Muscle of arm (tissue), 12 donors: Measurements from ENCODE around the gene IZUMO4. TPM values are rescaled to one million over a fixed set of nuclear protein-coding genes. Genes with fewer than 3 reads are reported as not detected.
"Not testable (repeated sequence)": the region's sequence is repeated elsewhere in the genome, so short reads cannot be mapped to it uniquely, and the experiment has no call there.

Experiments
- DNase-seq: peaks from one replicate; pipeline ENCODE4 v3.0.0-alpha.2; 2013
- polyA plus RNA-seq, 12 donors: library from polyadenylated mRNA; unstranded; fragments of 120-200 nt; gene quantifications; one replicate each; pipeline ENCODE4 v1.2.1, GENCODE V29; 2013; ENCODE audit not compliant: insufficient read length in 12 of 12

The IZUMO4 gene
- polyA plus RNA-seq, 12 donors = 0.97 to 3.8 (median 2.0) TPM; not detected in 2

GRCh38 chr19:2122982-2123381, 26.3 kb downstream of the IZUMO4 start:
- DNase-seq = no peak

GRCh38 chr19:2123682-2124387, 27.1 kb downstream of the IZUMO4 start:
- no peak for DNase-seq

- no peak for DNase-seq
Observed at GRCh38 chr19:2126879-2127518, 30.3 kb downstream of the IZUMO4 start.

- DNase-seq = no peak
Observed at GRCh38 chr19:2127758-2128157, 31.0 kb downstream of the IZUMO4 start.

GRCh38 chr19:2128252-2128651, 31.5 kb downstream of the IZUMO4 start:
- not testable (repeated sequence) for DNase-seq

- DNase-seq = no peak
Observed at GRCh38 chr19:2129022-2129421, 32.3 kb downstream of the IZUMO4 start.

- DNase-seq = no peak
Observed at GRCh38 chr19:2129486-2129885, 32.8 kb downstream of the IZUMO4 start.

GRCh38 chr19:2129892-2130770, 33.4 kb downstream of the IZUMO4 start:
- DNase-seq = no peak

- DNase-seq = not testable (repeated sequence)
Observed at GRCh38 chr19:2131012-2131975, 34.6 kb downstream of the IZUMO4 start.

GRCh38 chr19:2132191-2132590, 35.5 kb downstream of the IZUMO4 start:
- DNase-seq = no peak

- no peak for DNase-seq
Observed at GRCh38 chr19:2132731-2133490, 36.2 kb downstream of the IZUMO4 start.

- no peak for DNase-seq
Observed at GRCh38 chr19:2135474-2136402, 39.0 kb downstream of the IZUMO4 start.

- no peak for DNase-seq
Observed at GRCh38 chr19:2136796-2137195, 40.1 kb downstream of the IZUMO4 start.

GRCh38 chr19:2138061-2138728, 41.5 kb downstream of the IZUMO4 start:
- no peak for DNase-seq

- DNase-seq = no peak
Observed at GRCh38 chr19:2139385-2140137, 42.8 kb downstream of the IZUMO4 start.

- DNase-seq = no peak
Observed at GRCh38 chr19:2140138-2140569, 43.4 kb downstream of the IZUMO4 start.

GRCh38 chr19:2142173-2142829, 45.6 kb downstream of the IZUMO4 start:
- no peak for DNase-seq
